ENCODE data around the gene PSTPIP2. TPM values are rescaled to one million over a fixed set of nuclear protein-coding genes. Genes with fewer than 3 reads are reported as not detected.
"Not testable (repeated sequence)": the region's sequence is repeated elsewhere in the genome, so short reads cannot be mapped to it uniquely, and the experiment has no call there.

PSTPIP2 gene
- total RNA-seq, 1 donor from 2014 or later: 6.1 TPM

DNA sequence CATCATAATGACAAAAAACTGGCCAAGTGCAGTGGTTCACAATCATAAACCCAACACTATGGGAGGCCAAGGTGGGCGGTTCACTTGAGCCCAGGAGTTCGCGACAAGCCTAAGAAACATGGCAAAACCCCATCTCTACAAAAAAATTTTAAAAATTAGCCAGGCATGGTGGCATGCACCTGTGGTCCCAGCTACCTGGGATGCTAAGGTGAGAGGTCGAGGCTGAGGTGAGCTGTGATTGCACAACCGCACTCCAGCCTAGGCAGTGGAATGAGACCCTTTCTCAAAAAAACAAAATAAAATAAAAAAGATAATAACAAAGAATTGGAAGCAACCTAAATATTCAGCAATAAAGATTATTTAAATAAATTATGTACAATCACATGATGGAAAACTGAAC is 21.8 kb downstream of the PSTPIP2 start:
- peaks cover 5% of the 10 kb centered on the region for H3K4me1 Mint-ChIP-seq (ENCODE audit: low read depth)
- TF ChIP-seq, protein P1, sequence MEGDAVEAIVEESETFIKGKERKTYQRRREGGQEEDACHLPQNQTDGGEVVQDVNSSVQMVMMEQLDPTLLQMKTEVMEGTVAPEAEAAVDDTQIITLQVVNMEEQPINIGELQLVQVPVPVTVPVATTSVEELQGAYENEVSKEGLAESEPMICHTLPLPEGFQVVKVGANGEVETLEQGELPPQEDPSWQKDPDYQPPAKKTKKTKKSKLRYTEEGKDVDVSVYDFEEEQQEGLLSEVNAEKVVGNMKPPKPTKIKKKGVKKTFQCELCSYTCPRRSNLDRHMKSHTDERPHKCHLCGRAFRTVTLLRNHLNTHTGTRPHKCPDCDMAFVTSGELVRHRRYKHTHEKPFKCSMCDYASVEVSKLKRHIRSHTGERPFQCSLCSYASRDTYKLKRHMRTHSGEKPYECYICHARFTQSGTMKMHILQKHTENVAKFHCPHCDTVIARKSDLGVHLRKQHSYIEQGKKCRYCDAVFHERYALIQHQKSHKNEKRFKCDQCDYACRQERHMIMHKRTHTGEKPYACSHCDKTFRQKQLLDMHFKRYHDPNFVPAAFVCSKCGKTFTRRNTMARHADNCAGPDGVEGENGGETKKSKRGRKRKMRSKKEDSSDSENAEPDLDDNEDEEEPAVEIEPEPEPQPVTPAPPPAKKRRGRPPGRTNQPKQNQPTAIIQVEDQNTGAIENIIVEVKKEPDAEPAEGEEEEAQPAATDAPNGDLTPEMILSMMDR (IDR thresholded peaks at IDR 0.05; ENCODE audit: unreplicated experiment): no peak
- no peaks in the 10 kb centered on the region for H3K27me3 Mint-ChIP-seq
- H3K36me3 Mint-ChIP-seq (ENCODE audit: insufficient read depth): no peaks in the 10 kb centered on the region
- H3K9me3 Mint-ChIP-seq (ENCODE audit: low read depth): no peaks in the 10 kb centered on the region
- H3K27ac Mint-ChIP-seq: no peak overlapping the region
- H3K4me3 Mint-ChIP-seq (ENCODE audit: low read depth): no peak overlapping the region
- no peak for DNase-seq (ENCODE audit: low spot score, unreplicated experiment)

- H3K4me3 Mint-ChIP-seq (ENCODE audit: low read depth): no peak overlapping the region
- no peaks in the 10 kb centered on the region for H3K36me3 Mint-ChIP-seq (ENCODE audit: insufficient read depth)
Observed at GRCh38 chr18:46048641-46049040, 23.4 kb downstream of the PSTPIP2 start.

DNA sequence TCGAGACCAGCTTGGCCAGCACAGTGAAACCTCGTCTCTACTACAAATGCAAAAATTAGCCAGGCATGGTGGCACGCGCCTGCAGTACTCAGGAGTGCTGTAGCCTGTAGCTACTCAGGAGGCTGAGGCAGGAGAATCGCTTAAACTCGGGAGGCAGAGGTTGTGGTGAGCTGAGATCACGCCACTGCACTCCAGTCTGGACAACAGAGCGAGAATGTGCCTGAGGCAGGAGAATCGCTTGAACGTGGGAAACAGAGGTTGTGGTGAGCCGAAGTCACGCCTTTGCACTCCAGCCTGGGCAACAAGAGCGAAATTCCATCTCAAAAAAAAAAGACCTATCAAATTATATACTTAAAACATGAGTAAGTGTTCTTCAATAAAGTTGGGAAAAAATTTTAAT is 24.7 kb downstream of the PSTPIP2 start:
- not testable (repeated sequence) for H3K9me3 Mint-ChIP-seq (ENCODE audit: low read depth); H3K4me1 Mint-ChIP-seq (ENCODE audit: low read depth); H3K4me3 Mint-ChIP-seq (ENCODE audit: low read depth); H3K36me3 Mint-ChIP-seq (ENCODE audit: insufficient read depth); H3K27me3 Mint-ChIP-seq; DNase-seq (ENCODE audit: low spot score, unreplicated experiment); H3K27ac Mint-ChIP-seq

More at GRCh38 chr18:46048641-46049040, 23.4 kb downstream of the PSTPIP2 start:
- no peaks in the 10 kb centered on the region for H3K9me3 Mint-ChIP-seq (ENCODE audit: low read depth)
- H3K4me1 Mint-ChIP-seq (ENCODE audit: low read depth): peaks cover 5% of the 10 kb centered on the region
- no peak for DNase-seq (ENCODE audit: low spot score, unreplicated experiment)
- no peaks in the 10 kb centered on the region for H3K27me3 Mint-ChIP-seq
- TF ChIP-seq, protein P1 (IDR thresholded peaks at IDR 0.05; ENCODE audit: unreplicated experiment): no peak
- H3K27ac Mint-ChIP-seq: no peak overlapping the region

DNA sequence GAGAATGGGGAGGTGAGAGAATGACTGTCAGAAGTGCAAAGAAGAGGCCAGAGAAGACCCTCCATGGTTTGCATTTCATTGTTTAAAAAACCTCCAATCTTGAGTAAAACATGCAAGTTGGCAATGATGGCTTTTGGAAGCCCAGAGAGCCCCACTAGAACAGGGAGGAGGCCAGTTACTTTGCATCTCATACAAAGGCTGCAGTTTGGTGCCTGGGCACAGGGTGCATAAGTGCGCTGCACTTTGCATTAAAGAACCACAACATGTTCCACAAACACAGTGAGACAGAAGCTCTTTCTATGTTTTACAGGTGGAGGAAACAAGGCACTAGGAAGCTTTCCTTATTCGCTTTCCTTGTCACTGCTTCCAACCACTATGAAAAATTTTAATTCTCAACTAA is 25.4 kb downstream of the PSTPIP2 start:
- H3K4me3 Mint-ChIP-seq (ENCODE audit: low read depth): no peak overlapping the region
- H3K9me3 Mint-ChIP-seq (ENCODE audit: low read depth): no peaks in the 10 kb centered on the region
- H3K4me1 Mint-ChIP-seq (ENCODE audit: low read depth): no peaks in the 10 kb centered on the region
- H3K27ac Mint-ChIP-seq: no peak overlapping the region
- no peaks in the 10 kb centered on the region for H3K36me3 Mint-ChIP-seq (ENCODE audit: insufficient read depth)
- no peak for DNase-seq (ENCODE audit: low spot score, unreplicated experiment)
- TF ChIP-seq, protein P1 (IDR thresholded peaks at IDR 0.05; ENCODE audit: unreplicated experiment): no peak
- H3K27me3 Mint-ChIP-seq: no peaks in the 10 kb centered on the region

- Mint-ChIP-seq H3K27me3 (no peaks in the 10 kb centered on the region), H3K4me3 (ENCODE audit: low read depth) (no peak overlapping the region), H3K4me1 (ENCODE audit: low read depth) (no peaks in the 10 kb centered on the region), H3K9me3 (ENCODE audit: low read depth) (no peaks in the 10 kb centered on the region), H3K27ac (no peak overlapping the region), H3K36me3 (ENCODE audit: insufficient read depth) (no peaks in the 10 kb centered on the region)
- DNase-seq (ENCODE audit: low spot score, unreplicated experiment): no peak
- TF ChIP-seq, protein P1 (IDR thresholded peaks at IDR 0.05; ENCODE audit: unreplicated experiment): no peak
Observed at GRCh38 chr18:46046126-46046525, 25.9 kb downstream of the PSTPIP2 start.

DNA sequence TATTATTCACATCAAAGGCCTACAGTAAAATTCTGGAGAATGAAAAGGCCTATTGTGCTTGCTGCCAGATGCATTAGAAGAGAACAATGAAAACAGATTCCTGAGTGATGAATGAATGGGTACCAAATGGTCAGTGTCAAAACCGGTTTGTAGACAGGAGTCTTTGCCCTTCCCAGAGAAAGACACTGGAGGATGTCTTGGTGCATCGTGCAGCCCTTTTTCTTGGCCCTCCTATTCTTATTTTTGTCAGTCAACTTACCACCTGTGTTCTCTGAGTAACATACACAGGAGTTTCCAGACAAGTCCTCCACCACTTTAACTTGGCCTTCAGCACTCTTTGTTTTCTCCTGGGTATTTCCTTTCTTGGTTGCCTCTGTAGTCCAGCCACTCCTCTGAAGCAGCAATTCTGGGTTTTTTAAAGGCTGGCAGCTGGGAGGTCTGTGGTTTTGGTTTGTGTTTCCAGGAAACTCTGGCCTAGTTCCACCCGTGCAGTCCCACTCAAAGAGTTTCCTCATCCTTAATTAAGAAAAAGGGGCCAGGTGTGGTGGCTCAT is 29.4 kb downstream of the PSTPIP2 start:
- peaks cover 3% of the 10 kb centered on the region for H3K4me1 Mint-ChIP-seq (ENCODE audit: low read depth)
- no peak overlapping the region for H3K27ac Mint-ChIP-seq
- H3K27me3 Mint-ChIP-seq: no peaks in the 10 kb centered on the region
- H3K36me3 Mint-ChIP-seq (ENCODE audit: insufficient read depth): no peaks in the 10 kb centered on the region
- H3K4me3 Mint-ChIP-seq (ENCODE audit: low read depth): no peak overlapping the region
- DNase-seq (ENCODE audit: low spot score, unreplicated experiment): no peak
- TF ChIP-seq, protein P1 (IDR thresholded peaks at IDR 0.05; ENCODE audit: unreplicated experiment): no peak
- H3K9me3 Mint-ChIP-seq (ENCODE audit: low read depth): no peaks in the 10 kb centered on the region
